Skeletal muscle cell (primary cell): Measurements from ENCODE around the gene CABLES1.
A peak's percentile ranks its signal among the peaks of the same experiment; 100 is the strongest.
"Not testable (repeated sequence)": the region's sequence is repeated elsewhere in the genome, so short reads cannot be mapped to it uniquely, and the experiment has no call there.

Experiments used
- DNase-seq: peaks from one replicate; pipeline ENCODE4 v3.0.0-alpha.2; 2010; ENCODE audit warnings: low read depth
- H3K4me3 ChIP-seq: 2 replicates; pipeline ENCODE4 v1.5.1; 2011; ENCODE audit warnings: low read depth, mild to moderate bottlenecking, control low read depth, low read length, moderate library complexity

The CABLES1 gene

DNA sequence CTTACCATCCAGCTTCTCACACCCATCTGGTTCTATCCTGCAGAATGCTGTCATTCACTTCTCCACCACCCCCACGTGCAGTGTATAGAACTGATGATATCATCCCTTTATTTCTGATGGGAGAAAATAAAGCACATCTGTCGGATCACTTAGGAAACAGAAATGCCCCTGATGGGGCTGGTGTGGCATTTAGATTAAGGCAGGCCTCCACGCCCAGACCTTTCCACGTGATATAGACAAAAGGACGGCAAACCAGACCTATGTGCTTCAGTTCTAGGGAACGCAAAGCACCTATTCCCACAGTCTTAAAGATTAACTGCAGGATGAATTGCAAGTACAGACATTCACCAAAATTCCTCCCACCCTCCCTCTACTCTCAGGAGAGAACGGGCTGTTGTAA is 27.6 kb upstream of the CABLES1 start:
- no peak overlapping the region for H3K4me3 ChIP-seq
- no peak for DNase-seq

GRCh38 chr18:23108496-23108895 is 26.8 kb upstream of the CABLES1 start:
- no peak overlapping the region for H3K4me3 ChIP-seq
- no peak for DNase-seq

DNA sequence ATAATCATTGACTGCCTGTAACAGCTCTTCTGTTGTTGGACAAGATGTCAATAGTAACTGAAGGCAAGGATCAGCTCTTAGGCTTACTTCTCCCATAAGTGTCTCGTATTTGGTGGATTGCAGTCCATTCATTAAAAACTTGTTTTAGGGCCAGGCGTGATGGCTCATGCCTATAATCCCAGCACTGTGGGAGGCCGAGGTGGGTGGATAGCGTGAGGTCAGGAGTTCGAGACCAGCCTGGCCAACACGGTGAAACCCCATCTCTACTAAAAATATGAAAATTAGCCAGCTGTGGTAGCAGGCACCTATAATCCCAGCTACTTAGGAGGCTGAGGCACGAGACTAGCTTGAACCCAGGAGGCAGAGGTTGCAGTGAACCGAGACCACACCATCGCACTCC is 26.1 kb upstream of the CABLES1 start:
- H3K4me3 ChIP-seq, DNase-seq: not testable (repeated sequence)

- no peak for DNase-seq
- H3K4me3 ChIP-seq, result no peak overlapping the region
Measured at GRCh38 chr18:23113576-23113975, 21.7 kb upstream of the CABLES1 start.

- no peak for DNase-seq
- no peak overlapping the region for H3K4me3 ChIP-seq
Measured at GRCh38 chr18:23114171-23114881, 21.0 kb upstream of the CABLES1 start.

DNA sequence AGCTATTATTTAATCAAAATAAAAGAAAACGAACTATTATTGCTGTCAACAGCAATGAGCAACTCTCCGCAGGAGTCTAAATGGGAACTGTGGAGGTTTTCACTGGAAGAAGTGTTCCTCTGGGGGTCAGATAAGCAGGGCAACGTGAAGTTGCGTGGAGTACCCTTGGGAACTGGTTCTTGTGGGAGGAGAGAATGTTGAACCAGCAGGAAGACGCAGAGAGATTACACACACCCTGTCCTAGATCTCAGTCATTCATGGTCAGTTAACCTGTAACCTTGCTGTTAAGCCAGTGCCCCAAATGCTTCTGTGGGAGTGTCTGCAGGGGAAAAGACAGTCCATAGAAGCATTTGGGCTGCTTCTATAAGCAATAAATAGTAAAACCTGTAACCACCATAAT is 20.4 kb upstream of the CABLES1 start:
- no peak overlapping the region for H3K4me3 ChIP-seq
- peak; percentile 53 for DNase-seq

DNA sequence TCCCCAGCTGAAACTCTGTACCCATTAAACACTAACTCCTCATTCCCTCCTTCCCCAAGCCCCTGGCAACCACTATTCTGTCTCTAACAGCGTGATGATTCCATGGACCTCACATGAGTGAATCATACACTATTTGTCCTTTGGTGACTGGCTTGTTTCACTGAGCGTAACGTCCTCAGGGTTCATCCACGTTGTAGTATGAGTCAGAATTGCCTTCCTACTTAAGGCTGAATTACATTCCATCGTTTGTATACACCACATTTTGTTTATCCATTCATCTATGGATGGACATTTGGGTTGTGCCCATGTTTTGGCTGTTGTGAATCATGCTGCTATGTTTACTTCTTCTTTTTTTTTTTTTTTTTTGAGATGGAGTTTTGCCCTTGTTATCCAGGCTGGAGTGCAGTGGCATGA is 19.6 kb upstream of the CABLES1 start:
- H3K4me3 ChIP-seq, result no peak overlapping the region
- DNase-seq, result peak; percentile 88

DNA sequence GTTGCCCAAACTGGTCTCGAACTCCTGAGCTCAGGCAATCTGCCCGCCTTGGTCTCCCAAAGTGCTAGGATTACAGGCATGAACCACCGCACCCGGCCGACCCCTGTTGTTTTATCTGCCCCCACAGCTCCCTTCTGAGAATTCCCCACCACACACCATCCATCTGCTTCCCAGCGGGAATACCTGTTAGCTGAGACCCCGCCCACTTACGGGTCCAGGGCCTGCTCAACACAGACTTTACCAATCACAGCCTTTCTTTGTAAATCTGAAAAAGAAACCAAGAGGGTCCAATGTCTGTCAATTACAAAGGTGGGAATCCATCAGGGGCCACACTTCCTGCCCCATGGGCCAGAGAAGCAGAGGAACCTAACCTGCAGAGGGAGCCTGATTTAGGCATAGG is 14.2 kb upstream of the CABLES1 start:
- DNase-seq, result no peak
- no peak overlapping the region for H3K4me3 ChIP-seq

DNA sequence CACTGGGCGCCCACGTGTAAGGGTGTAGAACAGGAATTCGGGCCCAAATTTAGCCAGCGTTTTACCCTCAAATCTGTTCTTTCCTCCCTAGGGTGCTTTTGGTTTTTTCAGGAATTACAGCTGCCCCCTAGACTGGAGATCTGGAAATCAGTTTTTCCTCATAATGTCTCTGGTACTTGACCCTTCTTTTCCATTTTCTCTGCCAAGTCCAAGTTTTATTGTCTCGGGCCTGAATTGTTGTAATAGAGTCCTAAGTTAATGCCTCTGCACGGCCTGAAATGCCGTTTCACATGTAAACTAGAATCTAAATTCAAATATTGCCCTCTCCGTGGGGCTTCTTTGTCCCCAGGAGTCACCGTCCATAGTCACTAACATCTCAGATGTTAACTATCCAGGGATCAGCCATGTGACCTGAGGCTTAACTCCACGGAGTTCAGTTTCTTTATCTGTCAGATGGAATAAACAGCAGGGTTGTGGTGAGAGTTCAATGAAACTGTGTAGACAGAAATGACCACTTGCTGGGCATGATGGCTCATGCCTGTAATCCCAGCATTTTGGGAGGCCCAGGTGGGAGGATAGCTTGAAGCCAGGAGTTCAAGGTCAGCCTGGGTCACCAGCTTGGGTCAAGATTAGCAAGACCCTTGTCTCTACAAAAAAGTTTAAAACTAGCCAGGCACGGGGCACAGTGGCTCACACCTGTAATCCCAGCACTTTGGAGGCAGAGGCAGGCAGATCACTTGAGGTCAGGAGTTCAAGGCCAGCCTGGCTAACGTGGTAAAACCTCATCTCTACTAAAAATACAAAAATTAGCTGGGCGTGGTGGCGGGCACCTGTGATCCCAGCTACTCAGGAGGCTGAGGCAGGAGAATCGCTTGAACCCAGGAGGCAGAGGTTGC is 12.7 kb upstream of the CABLES1 start:
- no peak overlapping the region for H3K4me3 ChIP-seq
- no peak for DNase-seq

DNA sequence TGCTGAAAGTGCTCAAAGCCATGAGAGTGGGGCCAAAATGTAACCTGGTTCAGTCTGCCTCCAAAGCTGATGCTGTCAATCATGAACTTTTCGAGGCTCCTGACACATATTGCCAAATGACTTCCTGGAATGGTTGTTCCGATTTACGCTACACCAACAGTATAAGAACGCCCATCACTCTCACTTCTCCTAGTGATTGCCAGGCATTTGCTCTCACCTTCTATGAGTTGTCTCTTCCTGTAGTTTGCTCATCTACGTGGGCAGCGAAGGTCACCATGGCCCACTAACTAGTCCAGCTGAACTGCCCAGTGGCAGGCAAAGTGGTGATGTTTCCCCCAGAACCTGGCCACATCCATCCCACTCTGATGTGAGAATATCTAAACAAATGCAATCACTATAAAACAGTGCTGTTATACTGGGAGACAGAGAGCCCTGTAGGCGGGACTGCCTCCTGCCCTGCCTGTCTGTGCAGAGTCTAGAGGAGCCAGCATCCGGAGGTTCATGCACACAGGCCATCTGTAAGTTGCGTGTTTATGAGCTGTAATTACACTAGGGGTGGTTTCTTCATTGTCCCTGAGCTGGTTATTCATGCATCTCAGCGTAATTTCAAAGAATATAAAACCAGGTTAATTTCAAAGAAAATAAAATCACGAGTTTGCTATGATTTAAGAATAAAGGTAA is 8.8 kb upstream of the CABLES1 start:
- no peak for DNase-seq
- H3K4me3 ChIP-seq, result no peak overlapping the region

- H3K4me3 ChIP-seq, result no peak overlapping the region
- no peak for DNase-seq
Measured at GRCh38 chr18:23127090-23127489, 8.2 kb upstream of the CABLES1 start.

DNA sequence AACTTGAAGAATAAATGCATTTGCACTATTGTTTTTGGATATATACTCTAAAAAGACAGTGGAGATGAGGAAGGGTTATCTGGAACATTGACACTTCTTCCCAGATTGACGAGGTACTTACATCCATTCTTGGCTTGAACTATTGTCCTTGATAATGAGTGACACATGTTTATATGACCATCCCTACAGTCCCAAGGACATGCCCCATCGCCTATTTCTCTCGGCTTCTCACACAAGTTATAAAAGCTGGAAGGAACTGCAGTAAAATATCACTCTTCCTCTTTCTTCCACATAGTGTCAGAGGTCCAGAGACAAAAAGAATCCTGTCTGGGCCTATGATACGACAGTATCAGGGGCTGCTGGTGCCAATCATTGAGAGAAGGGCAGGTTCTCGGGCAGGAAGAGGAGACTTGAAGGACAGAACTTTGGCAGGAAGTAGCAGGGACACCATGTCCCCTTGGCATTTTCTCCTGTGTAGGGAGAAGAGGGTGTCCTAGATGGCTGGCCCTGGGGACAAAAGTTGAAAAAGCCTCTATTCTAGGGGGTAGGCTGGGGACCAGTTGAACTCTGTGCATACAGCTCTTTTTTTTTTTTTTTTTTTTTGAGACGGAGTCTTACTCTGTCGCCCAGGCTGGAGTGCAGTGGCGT is 5.8 kb upstream of the CABLES1 start:
- no peak for DNase-seq

GRCh38 chr18:23131693-23132319 is 3.5 kb upstream of the CABLES1 start:
- no peak overlapping the region for H3K4me3 ChIP-seq
- DNase-seq, result peak; percentile 33

More for the DNA sequence above, 5.8 kb upstream of the CABLES1 start:
- H3K4me3 ChIP-seq, result no peak overlapping the region

DNA sequence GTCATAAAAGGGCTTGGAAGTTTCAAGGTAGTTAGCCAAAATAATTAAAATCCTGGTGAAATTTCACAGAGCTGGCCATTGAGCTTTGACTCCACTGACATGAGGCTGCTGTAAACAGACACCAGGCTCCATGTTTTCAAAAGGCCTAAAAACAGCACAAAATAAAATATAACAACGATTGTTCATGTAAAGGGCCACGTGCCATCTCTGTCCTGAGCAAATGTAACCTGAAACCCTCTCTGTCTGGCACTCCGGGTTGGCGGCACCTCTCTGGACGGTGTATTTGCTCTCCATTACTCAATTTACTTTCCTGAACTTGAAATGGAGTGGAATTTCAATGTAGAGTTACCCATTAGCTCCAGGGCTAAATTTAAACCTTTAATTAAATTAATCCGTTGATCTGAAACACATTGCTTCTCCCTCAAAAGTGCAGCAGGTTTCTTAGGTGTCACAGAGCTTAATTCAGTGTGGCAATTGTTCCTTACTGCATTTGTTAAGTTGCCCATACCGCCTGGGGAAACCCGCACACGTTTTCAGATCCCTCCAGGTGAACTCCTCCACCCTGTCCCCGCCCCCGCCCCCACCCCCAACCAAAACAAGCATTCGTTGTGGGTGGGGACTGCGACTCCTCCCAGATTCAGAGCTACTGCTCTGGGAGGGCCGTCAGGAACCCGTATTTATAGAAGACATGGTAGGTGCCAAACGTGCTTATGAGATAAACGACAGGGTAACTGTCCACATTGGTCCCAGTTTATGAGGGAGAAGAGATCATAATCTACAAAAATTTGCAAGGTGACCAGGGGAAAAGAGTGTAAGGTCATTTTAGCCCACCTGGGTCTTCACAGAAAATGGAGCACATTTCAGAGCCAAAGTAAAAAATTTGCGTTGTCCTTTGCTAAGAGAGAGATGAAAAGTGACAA is 1.2 kb upstream of the CABLES1 start:
- DNase-seq, result no peak
- no peak overlapping the region for H3K4me3 ChIP-seq

DNA sequence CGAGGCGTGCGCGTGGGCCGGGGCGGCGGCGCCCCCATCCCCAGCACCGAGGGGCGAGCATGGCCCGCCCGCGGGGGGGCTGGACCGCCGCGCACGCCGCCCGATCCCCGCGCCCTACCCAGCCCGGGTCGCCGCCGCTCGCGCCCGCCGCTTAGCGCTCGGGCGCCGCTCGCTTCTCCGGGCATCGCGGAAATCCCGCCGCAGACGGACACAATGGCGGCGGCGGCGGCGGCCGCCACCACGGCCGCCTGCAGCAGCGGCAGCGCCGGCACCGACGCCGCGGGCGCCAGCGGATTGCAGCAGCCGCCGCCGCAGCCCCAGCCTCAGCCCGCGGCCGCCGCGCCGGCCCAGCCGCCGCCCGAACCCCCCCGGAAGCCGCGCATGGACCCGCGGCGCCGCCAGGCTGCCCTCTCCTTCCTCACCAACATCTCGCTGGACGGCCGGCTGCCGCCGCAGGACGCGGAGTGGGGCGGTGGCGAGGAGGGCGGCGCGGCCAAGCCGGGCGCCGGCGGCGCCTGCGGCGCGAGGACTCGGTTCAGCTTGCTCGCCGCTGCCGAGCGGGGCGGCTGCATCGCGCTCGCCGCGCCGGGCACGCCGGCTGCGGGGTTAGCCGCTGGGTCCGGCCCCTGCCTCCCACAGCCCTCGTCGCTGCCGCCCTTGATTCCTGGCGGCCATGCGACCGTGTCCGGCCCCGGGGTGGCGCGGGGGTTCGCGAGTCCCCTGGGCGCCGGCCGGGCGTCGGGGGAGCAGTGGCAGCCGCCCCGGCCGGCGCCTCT is 453 bp downstream of the CABLES1 start:
- DNase-seq, result no peak

GRCh38 chr18:23136326-23137096 is 1.2 kb downstream of the CABLES1 start:
- H3K4me3 ChIP-seq, result peak overlapping the region; percentile 56
- DNase-seq, result no peak

More for the DNA sequence above, 453 bp downstream of the CABLES1 start:
- peak overlapping the region; percentile 56 for H3K4me3 ChIP-seq

GRCh38 chr18:23137097-23137635 is 1.9 kb downstream of the CABLES1 start:
- no peak for DNase-seq
- H3K4me3 ChIP-seq, result peak overlapping the region; percentile 56
